CD4-positive, alpha-beta T cell treated with Interleukin-2 at 100 ng/mL for 4 hours (primary cell): ENCODE data around the gene DENND2D.
"Not testable (repeated sequence)": the region's sequence is repeated elsewhere in the genome, so short reads cannot be mapped to it uniquely, and the experiment has no call there.

ENCODE experiments used
- DNase-seq: peaks from one replicate; pipeline ENCODE4 v3.0.0-alpha.2; 2020; ENCODE audit warnings: low spot score

The DENND2D gene

DNA sequence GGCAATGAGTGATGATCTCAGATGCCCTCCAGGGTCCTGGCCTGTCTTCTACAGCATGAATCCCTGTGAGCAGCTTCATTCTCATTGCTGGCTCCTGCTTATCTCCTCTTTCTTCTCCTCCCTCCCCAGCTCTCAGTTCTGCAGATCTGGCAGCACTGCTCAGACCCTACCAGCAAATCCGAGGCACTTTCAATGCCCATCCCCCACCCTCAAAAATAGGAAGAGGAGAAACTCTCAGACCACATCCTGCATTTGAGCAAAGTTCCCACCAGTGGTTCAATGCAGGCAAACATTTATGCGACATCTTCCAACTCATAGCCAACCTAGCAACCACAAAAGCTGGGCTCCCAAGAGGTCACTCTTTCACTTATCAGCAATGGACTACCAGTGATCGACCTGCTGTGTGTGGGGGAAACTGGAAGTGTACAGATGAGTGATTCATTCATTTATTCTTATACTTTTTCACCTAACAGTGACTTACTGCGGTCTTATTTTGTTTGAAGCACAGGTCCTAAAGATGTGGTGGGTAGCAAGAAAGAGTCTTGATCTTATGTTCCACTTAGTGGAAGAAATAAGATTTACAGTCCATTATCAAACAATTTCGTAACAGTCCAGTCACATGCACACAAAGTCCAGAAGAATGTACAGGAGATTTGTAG is 21.3 kb upstream of the DENND2D start:
- DNase-seq: peak; percentile 59

DNA sequence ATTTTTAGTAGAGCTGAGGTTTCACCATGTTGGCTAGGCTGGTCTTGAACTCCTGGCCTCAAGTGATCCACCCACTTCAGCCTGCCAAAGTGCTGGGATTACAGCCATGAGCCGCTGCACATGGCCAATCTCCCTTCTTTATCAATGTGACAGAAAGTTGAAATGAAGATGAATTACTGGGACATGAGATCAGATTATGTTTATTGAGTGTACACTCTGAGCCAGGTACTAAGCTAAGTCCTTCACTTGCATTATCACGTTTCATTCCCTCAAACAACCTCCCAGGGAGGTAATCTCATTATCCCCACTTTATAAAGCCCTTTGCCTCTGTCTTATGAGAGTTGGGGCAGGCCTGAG is 20.8 kb upstream of the DENND2D start:
- DNase-seq: no peak

DNA sequence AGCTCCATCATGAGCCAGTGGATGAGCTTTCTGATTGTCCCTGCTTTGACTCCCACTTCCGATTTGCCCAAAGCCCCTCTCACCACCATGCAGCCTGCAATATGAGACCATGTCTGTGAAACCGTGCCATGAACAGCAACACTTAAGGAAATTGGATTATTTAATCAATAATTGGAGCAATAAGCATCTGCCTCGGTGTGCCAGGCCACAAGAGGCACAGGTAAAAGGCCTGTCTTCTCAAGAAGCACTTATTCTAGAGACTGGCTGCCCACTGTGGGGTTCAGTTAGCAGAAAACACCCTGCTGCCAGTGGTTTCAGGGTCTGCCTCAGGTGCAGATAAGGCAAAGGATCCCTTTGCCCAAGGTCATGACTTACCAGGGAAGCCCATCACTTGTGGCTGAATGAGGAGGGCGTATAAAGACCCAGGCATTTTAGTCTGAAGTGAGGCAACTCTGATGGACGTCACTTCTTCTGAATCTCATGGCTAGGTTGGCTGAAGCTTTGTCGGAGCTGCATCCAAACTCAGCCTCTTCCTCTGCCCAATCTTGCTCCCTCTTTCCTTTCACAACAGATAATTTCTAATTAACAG is 19.9 kb upstream of the DENND2D start:
- DNase-seq: no peak

DNA sequence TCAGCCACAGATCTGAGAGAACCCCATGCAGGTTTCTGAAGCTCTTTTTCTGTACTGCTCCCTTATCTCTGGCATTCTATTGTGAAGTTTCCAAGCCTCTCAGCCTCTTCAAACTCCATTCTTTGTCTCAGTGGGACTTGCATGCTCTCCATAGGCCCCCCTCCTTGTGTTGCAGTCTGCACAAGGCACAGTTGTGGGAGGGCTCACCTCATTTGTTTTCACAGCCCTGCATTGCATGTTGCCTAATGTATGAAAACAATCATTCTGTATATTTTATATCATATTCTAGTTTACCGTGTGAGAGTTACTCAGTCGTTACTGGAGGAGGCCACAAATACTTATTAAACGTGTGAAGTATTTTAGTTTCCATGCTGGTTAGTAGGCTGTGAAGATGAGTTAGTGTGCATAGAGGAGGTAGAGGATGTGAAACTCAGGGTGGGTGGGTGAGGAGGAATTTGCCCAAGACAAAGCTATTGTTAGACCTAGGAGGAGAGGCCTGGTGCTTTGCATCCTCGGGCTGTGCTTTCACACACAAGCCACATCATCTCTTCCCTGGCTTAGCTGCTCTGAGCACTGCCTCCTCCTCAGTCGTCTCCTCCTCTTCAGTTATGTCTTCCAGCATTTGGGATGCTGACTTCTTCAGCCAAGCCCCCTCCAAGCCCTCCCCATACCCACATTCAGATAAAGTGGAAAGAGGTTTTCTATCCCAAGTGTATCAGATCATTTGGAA is 19.3 kb upstream of the DENND2D start:
- peak; percentile 30 for DNase-seq

DNA sequence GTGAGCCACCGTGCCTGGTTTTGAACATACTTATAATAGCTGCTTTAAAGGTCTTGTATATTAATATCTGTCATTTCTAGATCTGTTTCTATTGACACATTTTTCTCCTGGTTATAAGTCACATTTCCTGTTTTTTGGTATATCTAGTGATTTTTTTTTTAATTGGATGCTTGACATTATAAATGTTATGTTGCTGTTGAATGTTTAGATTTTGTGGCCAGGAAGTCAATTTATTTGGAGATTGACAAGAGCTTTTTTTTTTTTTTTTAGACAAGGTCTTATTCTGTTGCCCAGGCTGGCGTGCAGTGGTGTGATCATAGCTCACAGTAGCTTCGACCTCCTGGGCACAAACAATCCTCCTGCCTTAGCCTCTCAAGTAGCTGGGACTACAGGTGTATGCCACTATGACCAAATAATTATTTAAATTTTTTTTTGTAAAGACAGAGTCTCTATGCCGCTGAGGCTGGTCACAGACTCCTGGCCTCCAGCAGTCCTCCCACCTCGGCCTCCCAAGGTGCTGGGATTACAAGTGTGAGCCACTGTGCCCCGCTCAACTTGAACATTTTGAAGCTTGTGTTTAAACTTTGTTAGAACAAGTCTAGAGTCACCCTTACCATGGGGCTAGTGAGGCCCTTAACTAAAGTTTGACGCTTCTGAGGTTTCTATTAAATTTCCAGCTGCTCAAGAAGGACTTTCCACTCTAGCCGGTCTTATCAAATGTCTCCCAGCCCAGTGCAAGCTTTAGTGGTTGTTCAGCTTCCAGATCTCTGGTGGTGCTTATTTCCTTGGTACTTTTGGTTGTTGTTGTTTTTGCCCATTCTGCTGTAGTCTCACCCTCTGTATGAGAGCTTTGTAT is 18.5 kb upstream of the DENND2D start:
- DNase-seq: no peak

DNA sequence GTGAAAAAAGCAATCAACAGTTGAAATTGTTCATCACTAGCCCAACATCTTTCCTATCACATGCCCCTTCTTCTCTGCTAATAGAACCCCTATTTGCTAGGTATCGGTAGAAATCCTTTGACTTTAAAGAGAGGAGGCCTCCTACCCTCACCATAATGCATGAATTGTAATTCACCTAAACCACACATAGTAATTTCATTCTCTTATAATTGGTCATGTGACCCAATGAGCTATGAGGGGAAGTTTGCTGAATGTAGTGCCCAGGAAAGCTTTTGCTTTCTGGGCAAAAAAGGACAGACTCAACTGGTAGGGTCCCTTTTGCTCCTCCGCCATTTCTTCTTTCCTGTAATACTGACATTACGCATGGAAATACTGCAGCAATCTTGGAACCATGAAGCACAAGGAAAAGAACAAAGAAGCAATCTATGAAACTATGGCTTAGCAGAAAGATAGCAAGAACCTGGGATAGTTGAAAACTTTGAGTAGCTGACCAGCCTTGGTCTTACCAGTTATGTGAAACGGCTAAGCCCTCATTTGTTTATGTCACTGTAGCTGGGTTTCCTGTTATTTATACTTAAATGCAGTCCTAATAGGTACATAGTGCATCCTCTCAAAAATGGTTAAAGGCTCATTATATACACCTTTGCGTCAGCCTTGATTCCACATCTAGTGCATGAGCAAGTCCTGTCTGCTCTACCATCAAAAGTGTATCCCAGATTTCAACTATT is 16.9 kb upstream of the DENND2D start:
- no peak for DNase-seq

DNA sequence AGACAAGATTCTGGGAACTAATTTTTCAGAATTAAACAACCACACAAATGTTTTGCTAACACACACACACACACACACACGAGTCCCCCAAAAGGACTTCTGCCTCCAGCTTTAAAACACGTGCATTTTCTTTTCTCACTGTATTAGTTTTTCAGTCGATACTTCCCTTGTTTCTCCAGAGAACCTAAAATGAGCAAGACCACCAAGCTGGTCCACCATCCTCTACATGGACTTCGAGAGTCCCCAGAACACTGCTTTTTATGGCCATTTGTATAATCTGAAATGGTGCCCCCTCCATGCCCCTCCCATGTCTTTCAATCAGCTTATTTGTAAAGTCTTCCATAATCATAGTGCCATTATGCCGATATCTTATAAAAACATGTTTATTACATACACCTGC is 16.3 kb upstream of the DENND2D start:
- no peak for DNase-seq

DNA sequence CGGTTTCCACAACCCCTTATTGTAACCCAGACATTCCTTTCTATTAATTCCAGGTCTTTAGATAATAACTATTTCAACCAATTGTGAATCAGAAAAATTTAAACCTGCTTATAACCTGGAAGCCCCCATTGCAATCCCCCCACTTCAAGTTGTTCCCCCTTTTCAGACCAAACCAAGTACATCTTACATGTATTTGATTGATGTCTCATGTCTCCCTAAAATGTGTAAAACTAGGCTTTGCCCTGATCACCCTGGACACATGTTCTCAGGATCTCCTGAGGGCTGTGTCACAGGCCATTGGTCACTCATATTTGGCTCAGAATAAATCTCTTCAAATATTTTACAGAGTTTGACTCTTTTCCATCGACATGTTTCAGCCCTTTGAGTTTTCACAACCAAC is 14.8 kb upstream of the DENND2D start:
- not testable (repeated sequence) for DNase-seq

DNA sequence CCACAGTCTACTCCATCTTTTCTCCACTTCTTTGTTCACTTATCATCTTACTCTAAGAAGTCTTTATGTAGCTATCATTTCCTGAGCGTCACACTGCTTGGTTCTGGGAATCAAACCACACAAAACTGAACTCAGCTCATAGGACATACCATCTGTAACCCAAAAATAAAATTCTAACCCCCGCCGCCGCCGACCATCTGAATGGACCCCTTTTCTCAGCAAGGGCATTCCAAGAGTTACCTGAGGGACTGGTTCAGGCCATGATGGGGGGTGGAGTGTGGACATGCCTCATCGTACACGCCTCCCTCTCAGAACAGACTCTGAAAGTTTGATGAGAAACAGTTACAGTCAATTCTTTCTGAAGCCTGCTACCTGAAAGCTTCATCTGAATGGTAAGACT is 14.4 kb upstream of the DENND2D start:
- DNase-seq: peak; percentile 72

DNA sequence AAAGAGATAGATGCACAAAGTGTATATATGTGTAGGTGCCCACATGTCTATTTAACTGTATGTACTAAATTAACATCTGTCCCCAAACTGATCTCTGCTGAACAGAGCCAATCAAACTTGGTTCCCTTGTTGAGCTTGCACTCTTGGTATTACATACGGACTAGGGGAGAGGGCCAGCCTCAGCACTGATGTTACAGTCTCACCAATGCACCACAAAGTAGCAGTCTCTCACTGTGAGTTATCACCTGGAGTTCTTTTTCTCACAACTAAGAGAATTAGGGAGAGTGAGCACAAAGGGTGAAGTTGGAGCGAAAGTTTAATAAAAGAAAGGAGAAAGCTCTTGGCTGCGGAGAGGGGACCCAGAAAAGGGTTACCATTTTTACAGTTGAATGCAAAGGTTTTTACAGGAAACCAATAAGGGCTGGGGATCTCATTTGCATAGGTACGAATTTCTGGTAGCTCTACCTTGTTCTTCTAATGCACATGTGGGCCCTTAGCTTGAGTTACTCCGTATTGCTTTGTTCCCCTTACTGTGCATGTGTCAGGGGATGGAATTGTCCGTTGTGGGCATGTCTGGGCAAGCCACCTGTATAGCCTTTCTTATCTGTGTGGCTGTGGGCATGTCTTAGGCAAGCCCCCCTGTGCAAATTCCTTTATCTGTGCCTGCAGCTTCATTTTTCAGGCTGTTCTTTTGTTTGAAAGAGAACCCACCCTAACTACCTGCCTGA is 13.8 kb upstream of the DENND2D start:
- no peak for DNase-seq

DNA sequence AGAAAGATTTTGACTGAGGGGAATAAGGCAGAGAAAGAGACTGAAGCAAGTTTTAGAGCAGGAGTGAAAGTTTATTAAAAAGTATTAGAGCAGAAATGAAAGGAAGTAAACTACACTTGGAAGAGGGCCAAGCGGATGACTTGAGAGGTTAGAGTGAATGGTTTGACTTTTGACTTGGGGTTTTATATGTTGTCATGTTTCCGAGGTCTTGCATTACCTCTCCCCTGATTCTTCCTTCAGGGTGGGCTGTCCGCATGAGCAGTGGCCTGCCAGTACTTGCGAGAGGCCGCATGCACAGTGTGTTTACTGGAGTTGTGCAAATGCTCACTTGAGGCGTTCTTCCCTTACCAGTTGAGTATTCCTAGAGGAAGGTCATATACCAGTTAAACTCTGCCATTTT is 13.0 kb upstream of the DENND2D start:
- peak; percentile 48 for DNase-seq

DNA sequence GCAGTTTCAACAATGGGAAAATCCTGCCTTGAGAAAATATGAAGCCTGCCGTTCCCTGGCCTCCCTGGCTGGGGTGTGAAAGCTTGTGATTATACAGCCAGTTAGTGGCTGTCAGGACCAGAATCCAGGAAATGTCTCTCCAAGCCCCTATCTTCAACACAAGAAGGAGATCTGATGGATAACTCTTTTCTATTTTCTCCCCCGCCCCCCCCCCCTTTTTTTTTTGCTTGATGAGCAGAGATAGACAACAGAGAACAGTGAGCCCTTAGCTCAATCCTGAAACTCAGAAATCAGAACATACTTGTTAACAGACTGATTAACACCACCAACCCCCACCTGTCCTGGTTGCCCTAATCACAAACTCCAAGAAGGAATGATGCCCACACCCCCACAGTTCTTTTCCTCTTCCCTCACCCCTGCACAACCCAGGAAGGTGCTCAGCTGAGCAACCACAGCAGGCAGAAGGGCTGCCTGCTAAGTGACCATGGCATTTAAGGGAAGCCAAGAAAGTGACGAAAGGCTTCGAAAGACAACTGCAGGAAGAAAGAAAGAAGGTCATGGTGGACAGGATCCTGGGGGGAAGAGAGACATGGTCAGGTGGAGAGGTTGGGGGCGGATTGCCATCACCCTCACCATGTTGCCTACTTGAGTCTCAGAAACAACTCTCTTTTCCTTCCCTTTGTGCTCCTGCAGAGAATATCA is 12.3 kb upstream of the DENND2D start:
- no peak for DNase-seq

DNA sequence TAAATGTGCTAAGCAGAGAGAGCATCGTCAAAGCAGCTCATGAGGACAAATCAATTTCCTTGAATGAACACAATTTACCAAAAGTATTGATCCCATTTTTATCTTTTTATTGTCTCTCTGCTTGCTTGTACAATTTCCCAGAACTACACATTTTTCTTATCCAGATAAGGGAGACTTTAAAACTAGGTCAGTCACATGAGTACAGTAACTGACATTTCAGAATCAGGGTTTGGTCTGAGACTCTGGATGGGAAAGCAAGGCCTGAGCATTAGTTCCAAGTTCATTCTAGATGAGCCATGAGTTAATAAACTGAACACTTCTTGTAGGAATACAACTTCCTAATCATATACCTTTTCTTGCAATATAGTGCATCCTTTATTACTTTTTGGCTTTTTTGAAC is 11.5 kb upstream of the DENND2D start:
- DNase-seq: no peak

DNA sequence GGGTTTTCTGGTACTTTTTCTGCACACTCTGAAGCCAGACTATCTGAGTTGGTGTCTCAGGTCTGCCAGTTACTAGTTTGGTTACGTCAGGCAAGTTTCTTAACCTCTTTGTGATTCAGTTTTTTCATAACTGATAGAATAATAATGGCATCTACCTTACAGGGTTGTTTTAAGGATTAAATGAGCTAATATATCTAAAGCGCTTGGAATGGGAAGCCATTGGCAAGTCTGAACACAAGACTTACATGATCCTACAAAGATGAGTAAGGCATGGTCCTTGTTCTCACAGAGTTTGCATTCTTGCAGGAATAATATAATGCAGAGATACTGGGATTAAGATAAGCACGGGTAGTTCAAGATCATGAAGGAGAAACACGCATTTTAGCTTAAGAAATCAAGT is 9.2 kb upstream of the DENND2D start:
- no peak for DNase-seq

DNA sequence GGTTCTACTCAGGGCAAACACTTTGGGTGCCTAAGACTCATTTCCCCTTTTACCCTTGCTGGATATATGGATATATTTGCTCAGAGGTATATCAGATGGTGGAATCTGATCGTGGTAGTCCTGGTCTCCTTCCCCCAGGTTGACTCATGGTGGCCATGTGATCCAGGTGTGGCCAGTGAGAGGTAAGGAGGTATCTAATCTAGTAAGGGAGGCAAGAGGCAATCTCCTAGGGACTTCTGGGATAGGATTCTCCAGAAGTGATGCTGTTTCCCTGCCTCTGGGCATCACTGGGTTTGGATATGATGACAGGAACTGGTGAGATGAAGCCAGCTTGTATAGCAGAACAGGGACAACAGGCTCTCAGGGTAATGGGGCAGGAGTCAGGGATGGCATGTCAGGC is 8.5 kb upstream of the DENND2D start:
- no peak for DNase-seq

DNA sequence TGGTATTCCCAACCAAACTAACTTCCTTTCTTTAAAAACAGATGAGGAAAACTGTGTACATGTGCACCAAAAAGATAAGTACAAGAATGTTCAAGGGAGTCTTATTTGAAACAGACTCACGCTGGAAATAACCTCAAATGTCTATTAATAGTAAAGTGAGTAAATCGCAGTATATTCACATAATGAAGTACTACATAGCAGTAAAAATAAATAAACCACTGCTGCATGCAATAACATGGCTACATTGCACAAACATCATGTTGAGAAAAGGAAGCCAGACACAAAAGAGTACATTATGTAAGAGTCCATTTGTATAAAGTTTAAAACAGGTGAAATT is 5.2 kb upstream of the DENND2D start:
- no peak for DNase-seq

DNA sequence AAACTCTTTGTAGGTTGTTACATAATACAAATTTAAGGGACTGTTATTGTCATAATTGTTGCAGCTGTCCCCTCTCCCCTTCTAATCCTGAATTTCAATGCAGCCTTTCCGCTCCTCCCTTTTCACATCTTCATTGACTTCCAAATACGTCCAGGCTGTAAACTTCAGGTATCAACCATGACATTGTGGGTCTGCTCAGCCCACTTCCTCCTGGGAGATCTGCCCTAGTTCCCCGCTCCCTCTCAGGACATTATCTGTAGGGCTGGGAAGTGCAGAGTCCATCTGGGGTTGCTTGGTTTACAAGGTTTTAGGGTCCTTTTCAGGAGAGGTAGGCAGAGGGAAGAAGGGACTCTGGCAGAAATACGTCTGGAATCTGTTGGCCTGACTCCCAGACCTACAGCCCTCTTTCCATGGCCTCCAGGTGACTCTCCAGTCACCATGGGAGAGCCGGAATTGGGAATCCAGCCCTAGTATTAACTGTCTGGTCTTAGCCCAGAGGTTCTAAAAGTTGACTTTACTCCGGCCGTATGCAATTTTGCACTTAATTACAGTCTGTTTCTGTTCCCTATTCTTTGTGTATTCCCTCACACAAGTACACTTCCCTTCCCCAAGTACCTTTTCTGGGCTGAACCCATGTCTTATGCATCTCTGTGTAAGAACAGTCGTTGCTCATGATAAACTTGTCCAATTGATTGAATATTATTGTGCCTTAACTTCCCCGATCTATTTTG is 4.7 kb upstream of the DENND2D start:
- DNase-seq: no peak

DNA sequence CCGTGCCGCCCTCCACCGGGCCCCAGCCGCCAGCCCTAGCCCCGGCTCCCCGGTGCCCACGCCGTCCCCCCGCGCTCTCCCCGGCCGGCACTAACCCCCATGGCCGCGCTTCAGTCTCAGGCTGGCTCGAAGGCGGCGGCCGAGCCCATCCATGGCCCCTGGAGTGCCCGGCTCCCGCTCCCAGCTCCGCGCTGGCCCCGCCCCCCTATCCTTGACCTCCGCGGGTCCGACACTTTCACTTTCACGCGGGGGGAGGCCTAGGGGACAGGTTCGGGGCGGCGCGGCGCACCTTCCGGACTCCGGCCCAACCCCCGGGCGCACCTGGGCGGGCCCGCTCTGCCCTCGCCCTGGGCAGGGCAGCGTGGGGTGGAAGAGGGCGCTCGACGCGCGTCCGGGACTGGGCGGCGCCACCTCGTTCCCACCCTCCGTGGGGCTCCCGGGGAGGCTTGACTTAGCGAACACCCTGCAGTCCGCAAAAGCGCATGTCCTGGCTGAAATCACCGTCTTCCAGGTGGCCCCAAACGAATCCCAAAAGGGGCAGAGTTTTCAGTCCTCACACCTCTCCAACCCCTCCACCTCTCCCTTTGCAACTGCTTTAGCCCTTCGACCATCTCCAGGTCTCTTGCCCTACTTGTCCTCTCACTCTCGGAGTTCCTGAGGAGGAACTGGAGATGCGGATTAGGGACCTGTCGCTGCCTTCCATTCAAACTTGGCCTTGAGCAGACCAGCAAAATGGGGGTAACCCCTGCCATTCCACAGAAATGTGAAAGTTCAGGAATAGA is 3.9 kb upstream of the DENND2D start:
- DNase-seq: peak; percentile 73

DNA sequence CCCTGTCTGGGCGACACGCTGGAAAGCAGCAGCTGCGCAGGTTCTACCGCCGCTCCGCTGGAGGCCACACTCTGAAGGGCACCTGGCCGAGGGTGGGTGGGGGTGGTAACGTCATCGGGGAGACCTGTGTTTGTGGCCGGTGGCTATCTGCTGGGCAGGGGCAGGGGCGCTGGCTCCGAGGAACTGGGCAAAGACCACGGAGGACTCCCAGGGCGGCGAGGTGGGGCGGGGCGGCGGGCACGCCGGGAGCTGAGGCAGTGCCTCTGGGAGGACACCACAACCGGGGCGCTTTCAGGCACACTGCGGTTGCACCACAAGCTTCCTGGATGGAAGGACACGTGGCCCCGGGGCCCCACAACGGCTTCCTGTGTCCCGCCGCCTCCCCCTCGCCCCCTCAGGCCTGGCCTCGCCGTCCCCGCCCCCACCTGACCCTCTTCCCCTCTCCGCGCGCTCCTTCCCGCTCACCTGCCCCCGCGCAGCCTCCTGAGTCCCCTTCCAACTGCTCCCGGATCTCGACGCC is 3.3 kb upstream of the DENND2D start:
- peak; percentile 81 for DNase-seq
